Subcutaneous preadipocyte (primary cell): ENCODE results near the gene PRSS38. TPM values are rescaled to one million over a fixed set of nuclear protein-coding genes. Genes with fewer than 3 reads are reported as not detected.

Experiments
- total RNA-seq: library from RNA; depleted of rRNA; stranded (reverse); fragments of >200 nt; gene quantifications from 2 replicates; pipeline ENCODE4 v1.2.3, GENCODE V29; 2012

The PRSS38 gene
- total RNA-seq = not detected in 2 replicates

DNA sequence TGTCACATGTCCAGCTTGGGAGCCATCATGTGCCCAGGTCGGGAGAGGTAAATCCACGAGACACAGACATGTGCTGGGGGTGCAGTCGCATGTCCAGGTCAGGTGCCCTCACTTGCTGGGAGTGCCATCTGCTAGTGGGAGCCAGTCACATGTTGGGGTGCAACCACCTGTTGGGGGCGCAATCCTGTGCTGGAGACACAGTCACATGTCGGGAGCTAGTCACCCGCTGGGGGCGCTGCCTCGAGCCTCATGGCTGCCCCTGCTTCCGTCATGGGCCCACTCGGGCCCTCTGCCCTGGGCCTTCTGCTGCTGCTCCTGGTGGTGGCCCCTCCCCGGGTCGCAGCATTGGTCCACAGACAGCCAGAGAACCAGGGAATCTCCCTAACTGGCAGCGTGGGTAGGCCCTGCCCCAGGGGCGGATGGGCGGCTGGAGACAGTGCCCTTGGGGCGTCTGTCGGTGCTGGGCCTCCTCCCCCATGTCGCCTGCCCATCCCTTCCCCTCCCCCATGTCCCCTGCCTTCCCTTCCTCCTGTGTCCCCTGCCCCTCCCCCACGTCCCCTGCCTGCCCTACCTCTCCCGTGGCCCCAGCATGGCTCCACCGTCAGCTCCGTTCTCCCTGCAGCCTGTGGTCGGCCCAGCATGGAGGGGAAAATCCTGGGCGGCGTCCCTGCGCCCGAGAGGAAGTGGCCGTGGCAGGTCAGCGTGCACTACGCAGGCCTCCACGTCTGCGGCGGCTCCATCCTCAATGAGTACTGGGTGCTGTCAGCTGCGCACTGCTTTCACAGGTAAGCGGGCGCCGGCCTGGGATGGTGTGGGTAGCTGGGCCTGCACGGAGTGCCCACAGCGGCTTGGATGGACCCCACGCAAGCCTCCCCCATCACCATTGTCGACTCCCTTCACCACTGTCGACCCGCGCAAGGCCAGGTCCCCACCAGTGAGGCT, at the start of gene PRSS38:
PRSS38 (plus strand) TSS at position 208 of the 942 bp plus-strand sequence; CDS start at position 250, 42 bp downstream.

Other genes with a start within 250 kb of the PRSS38 start
- 28.7 and 33.0 TPM in 2 replicates for gene JMJD4, start 80.4 kb upstream of the PRSS38 start, total RNA-seq
- 39.5 and 40.4 TPM in 2 replicates for gene SNAP47, start 80.2 kb upstream of the PRSS38 start, total RNA-seq
- 0.78 and 1.5 TPM in 2 replicates for gene WNT9A, start 132.3 kb downstream of the PRSS38 start, total RNA-seq
- not detected in 2 replicates for gene WNT3A, start 191.3 kb downstream of the PRSS38 start, total RNA-seq